ENCODE results near the gene KRTAP16-1.

DNA sequence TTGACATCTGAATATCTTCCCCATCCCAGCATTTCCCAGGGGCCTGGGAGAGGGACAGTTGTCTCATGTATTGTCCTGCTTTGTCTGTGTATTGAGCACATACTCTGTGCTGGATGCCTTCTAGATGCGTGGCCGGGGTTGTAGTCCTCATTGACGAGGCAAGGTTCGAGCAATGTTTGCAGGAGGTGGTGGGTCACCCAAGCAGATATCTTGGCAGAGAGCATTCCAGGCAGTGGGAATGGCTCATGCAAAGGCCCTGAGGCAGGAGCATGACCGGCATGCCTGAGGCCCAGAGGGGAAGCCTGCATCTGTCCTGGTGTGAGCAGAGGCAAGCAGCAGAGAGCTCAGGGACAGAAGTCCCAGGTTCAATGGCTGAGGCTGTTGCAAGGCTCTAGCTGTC lies 24.0 kb upstream of the KRTAP16-1 start:
- TF ChIP-seq, protein P1, sequence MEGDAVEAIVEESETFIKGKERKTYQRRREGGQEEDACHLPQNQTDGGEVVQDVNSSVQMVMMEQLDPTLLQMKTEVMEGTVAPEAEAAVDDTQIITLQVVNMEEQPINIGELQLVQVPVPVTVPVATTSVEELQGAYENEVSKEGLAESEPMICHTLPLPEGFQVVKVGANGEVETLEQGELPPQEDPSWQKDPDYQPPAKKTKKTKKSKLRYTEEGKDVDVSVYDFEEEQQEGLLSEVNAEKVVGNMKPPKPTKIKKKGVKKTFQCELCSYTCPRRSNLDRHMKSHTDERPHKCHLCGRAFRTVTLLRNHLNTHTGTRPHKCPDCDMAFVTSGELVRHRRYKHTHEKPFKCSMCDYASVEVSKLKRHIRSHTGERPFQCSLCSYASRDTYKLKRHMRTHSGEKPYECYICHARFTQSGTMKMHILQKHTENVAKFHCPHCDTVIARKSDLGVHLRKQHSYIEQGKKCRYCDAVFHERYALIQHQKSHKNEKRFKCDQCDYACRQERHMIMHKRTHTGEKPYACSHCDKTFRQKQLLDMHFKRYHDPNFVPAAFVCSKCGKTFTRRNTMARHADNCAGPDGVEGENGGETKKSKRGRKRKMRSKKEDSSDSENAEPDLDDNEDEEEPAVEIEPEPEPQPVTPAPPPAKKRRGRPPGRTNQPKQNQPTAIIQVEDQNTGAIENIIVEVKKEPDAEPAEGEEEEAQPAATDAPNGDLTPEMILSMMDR (IDR thresholded peaks at IDR 0.05; ENCODE audit: low read depth, low read length), result no peak
- TF ChIP-seq MAX (IDR thresholded peaks at IDR 0.05; ENCODE audit: low read depth, low read length) (no peak), POLR2A (IDR thresholded peaks at IDR 0.05; ENCODE audit: extremely low read depth, insufficient read length) (no peak)

Data from NB4 (cell line).